Endothelial cell of umbilical vein (primary cell): Measurements from ENCODE around the gene RAB33B. TPM values are rescaled to one million over a fixed set of nuclear protein-coding genes. Genes with fewer than 3 reads are reported as not detected.

ENCODE experiments used
- BruUV-seq: library from RNA; stranded (reverse); fragments of 400-500 nt; replicated peaks from 2 replicates; lab custom pipeline; 2021; lab: Mats Ljungman, UMichigan
- CTCF ChIA-PET: fragments of 300-600, 350-600 bp; sonication (Branson Sonifier 250); formaldehyde crosslinking; loops from one replicate; lab custom pipeline; 2021; ENCODE audit warnings: antibody characterized with exemption, inconsistent platforms; lab: Charles Lee
- POLR2A ChIA-PET: fragments of 300-600, 350-600 bp; sonication (Branson Sonifier 250); formaldehyde crosslinking; loops from one replicate; lab custom pipeline; 2021; ENCODE audit warnings: antibody characterized with exemption, inconsistent platforms; lab: Charles Lee
- DNase-seq: peaks from one replicate; pipeline ENCODE4 v3.0.0-alpha.2; 2011; ENCODE audit warnings: low read depth, low spot score
- FAIRE-seq: peaks from 2 replicates; lab custom pipeline; 2011; peaks lifted over from hg19 to GRCh38; lab: Jason Lieb, UNC
- H2AFZ ChIP-seq: 2 replicates; pipeline ENCODE4 v1.6.0; 2012; ENCODE audit warnings: low read depth, low read length, control low read depth, inconsistent platforms
- H3K27ac ChIP-seq: 2 replicates; pipeline ENCODE4 v1.5.1; 2011; ENCODE audit warnings: low read depth, mild to moderate bottlenecking, control low read depth, low read length, moderate library complexity; ENCODE audit not compliant: insufficient read depth
- H3K27me3 ChIP-seq, 2 experiments: 2 replicates each; pipeline versions ENCODE4 v1.6.0 to v1.6.1; 2011; ENCODE audit warnings: low read length in 2 of 2, mixed read lengths in 1 of 2; ENCODE audit not compliant: control insufficient read depth in 2 of 2, insufficient read depth in 2 of 2
- H3K36me3 ChIP-seq, 2 experiments: 2 replicates in 1 of 2; 3 replicates in 1 of 2; pipeline ENCODE4 v1.5.1; 2011; ENCODE audit warnings: low read length in 2 of 2, mild to moderate bottlenecking in 1 of 2, moderate library complexity in 1 of 2; ENCODE audit not compliant: control insufficient read depth in 2 of 2, insufficient read depth in 2 of 2; ENCODE audit errors: extremely low read depth in 1 of 2
- H3K4me1 ChIP-seq: 3 replicates; pipeline ENCODE4 v1.5.1; 2011; ENCODE audit warnings: mild to moderate bottlenecking, low read length; ENCODE audit not compliant: control insufficient read depth, insufficient read depth; ENCODE audit errors: extremely low read depth
- H3K4me2 ChIP-seq: 2 replicates; pipeline ENCODE4 v1.6.1; 2011; ENCODE audit warnings: low read length, control low read depth, mixed read lengths; ENCODE audit not compliant: insufficient read depth
- H3K4me3 ChIP-seq, 3 experiments: fragments of 200-600 bp in 1 of 3; sonication (generic), shearing (Covaris generic) in 1 of 3; replicated peaks in 1 of 3; 2 replicates each; pipeline ENCODE4 v1.5.1; 2011 to 2016; ENCODE audit warnings: control low read depth in 3 of 3, low read length in 3 of 3, mild to moderate bottlenecking in 2 of 3, inconsistent platforms in 1 of 3, low read depth in 1 of 3, moderate library complexity in 1 of 3; ENCODE audit not compliant: insufficient read depth in 1 of 3
- H3K79me2 ChIP-seq: 2 replicates; pipeline ENCODE4 v1.6.0; 2012; ENCODE audit warnings: low read length, inconsistent platforms; ENCODE audit not compliant: control insufficient read depth, insufficient read depth
- H3K9ac ChIP-seq: replicated peaks from 2 replicates; pipeline ENCODE3; 2011; ENCODE audit warnings: low read length, control low read depth; ENCODE audit not compliant: insufficient read depth; ENCODE audit errors: extremely low read depth
- H3K9me1 ChIP-seq: replicated peaks from 3 replicates; pipeline ENCODE4 v1.6.0; 2011; ENCODE audit warnings: mild to moderate bottlenecking, low read length; ENCODE audit not compliant: control insufficient read depth, insufficient read depth; ENCODE audit errors: extremely low read depth
- H3K9me3 ChIP-seq: replicated peaks from 2 replicates; pipeline ENCODE4 v1.5.1; 2012; ENCODE audit warnings: low read length, inconsistent platforms; ENCODE audit not compliant: control insufficient read depth, insufficient read depth
- H4K20me1 ChIP-seq: replicated peaks from 2 replicates; pipeline ENCODE3; 2011; ENCODE audit warnings: mild to moderate bottlenecking, low read length; ENCODE audit not compliant: control insufficient read depth, insufficient read depth; ENCODE audit errors: extremely low read depth
- EZH2 ChIP-seq: IDR thresholded peaks from 2 replicates; pipeline ENCODE4 v1.6.1; 2012; ENCODE audit warnings: borderline replicate concordance, low read depth, mild to moderate bottlenecking, moderate library complexity, low read length, inconsistent platforms; ENCODE audit not compliant: severe bottlenecking
- FOS ChIP-seq: IDR thresholded peaks from 2 replicates; pipeline ENCODE4 v1.6.1; 2011; ENCODE audit warnings: mild to moderate bottlenecking, low read length, moderate library complexity, borderline replicate concordance; ENCODE audit not compliant: insufficient read depth
- GATA2 ChIP-seq: IDR thresholded peaks from 2 replicates; pipeline ENCODE4 v1.7.0; 2011; ENCODE audit warnings: low read depth, mild to moderate bottlenecking, moderate library complexity, mixed read lengths, low read length; ENCODE audit not compliant: insufficient read length, insufficient read depth
- JUN ChIP-seq: IDR thresholded peaks from 2 replicates; pipeline ENCODE4 v1.6.1; 2011; ENCODE audit warnings: borderline replicate concordance, low read depth; ENCODE audit not compliant: insufficient read length, insufficient read depth
- MYC ChIP-seq: IDR thresholded peaks from one replicate; pipeline ENCODE4 v1.6.1; 2011; ENCODE audit warnings: mild to moderate bottlenecking, low read depth, low read length
- POLR2A ChIP-seq: IDR thresholded peaks from 2 replicates; pipeline ENCODE4 v1.6.1; 2012; ENCODE audit warnings: low read depth, mild to moderate bottlenecking, control low read depth, low read length
- POLR2AphosphoS5 ChIP-seq: IDR thresholded peaks from 2 replicates; pipeline ENCODE4 v1.6.1; 2012; ENCODE audit warnings: low read depth, mild to moderate bottlenecking, control low read depth, low read length, moderate library complexity; ENCODE audit not compliant: insufficient read depth
- dilution Hi-C: fragments of 300-500 bp; cut with MboI; formaldehyde crosslinking; loops from one replicate; pipeline ENCODE4 v1.15.0; 2019; ENCODE audit warnings: low sequenced_read_pairs; ENCODE audit not compliant: extremely low pct_ligation_motif_present
- intact Hi-C: fragments of 100-400 bp; cut with micrococcal nuclease; formaldehyde crosslinking; loops from one replicate; pipeline ENCODE4 v1.10.0; 2022
- polyA plus RNA-seq, 4 experiments: library from polyadenylated mRNA; depleted of rRNA in 3 of 4; stranded (reverse) in 3 of 4; unstranded in 1 of 4; fragments of >200 nt; gene quantifications; 2 replicates each; pipeline versions ENCODE4 v1.2.1 to v1.2.3, GENCODE V29; 2011 to 2012; ENCODE audit warnings: missing spikeins in 1 of 4
- total RNA-seq: library from RNA; stranded (reverse); gene quantifications from 2 replicates; pipeline ENCODE4 v1.2.3, GENCODE V29; 2021
- TF ChIP-seq, protein P1 (sequence below): IDR thresholded peaks from 2 replicates; pipeline ENCODE4 v1.6.1; 2011; ENCODE audit not compliant: insufficient read depth, insufficient read length
- TF ChIP-seq, protein P2 (sequence below), 2 donors: IDR thresholded peaks; 1 replicate in 1 of 2; 2 replicates in 1 of 2; pipeline ENCODE4 v1.5.1; 2011; ENCODE audit warnings: low read length in 2 of 2, mild to moderate bottlenecking in 2 of 2, moderate library complexity in 2 of 2, control low read depth in 1 of 2, inconsistent platforms in 1 of 2, low read depth in 1 of 2; ENCODE audit not compliant: insufficient read depth in 1 of 2; ENCODE audit errors: extremely low read depth in 1 of 2

The RAB33B gene
- total and polyA plus RNA-seq, 2 donors (not counting 3 experiments of a cell fraction or from before 2014, with no cell fraction given), result 7.8 to 14.7 TPM

DNA sequence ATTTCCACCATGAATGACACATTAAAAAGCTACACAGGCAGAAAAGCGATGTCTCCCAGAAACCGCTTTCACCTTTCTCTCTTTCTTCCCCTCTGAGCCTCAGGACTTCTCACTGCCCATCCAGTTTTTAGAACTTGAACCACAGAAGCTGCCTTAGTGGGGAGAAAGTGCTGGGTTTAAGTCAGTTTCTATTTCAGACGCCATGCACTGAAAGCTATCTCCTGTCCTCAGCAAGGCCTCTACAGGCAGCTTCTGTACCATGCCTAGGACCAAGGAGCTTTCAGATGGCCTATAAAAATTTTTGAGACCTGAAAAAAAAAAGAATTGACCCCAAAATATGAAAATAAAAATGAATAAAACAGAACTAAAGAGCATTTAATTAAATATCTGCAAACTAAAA, 34.5 kb downstream of the RAB33B start:
- H3K27me3 ChIP-seq, result no peaks in the 10 kb centered on the region
- dilution Hi-C loops (no loop called here), intact Hi-C loops (no loop called here)
- ChIA-PET POLR2A (no interaction called here), CTCF (interaction anchor here (1.4 kb wide), 1 partner anchor 9 kb away, joined by 9 read pairs; no protein-coding TSS in a partner anchor)
- H3K4me3 ChIP-seq, result no peak overlapping the region
- H3K36me3 ChIP-seq, result no peaks in the 10 kb centered on the region
- H3K79me2 ChIP-seq, result no peaks in the 10 kb centered on the region
- BruUV-seq, result no TSS peak
- peak; percentile 4 for FAIRE-seq
- no peak overlapping the region for H3K4me2 ChIP-seq
- TF ChIP-seq FOS (no peak), GATA2 (no peak), MYC (no peak), POLR2AphosphoS5 (no peak), POLR2A (no peak), JUN (no peak), EZH2 (no peak)
- TF ChIP-seq, protein P1, sequence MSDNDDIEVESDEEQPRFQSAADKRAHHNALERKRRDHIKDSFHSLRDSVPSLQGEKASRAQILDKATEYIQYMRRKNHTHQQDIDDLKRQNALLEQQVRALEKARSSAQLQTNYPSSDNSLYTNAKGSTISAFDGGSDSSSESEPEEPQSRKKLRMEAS, result no peak
- TF ChIP-seq, protein P2, sequence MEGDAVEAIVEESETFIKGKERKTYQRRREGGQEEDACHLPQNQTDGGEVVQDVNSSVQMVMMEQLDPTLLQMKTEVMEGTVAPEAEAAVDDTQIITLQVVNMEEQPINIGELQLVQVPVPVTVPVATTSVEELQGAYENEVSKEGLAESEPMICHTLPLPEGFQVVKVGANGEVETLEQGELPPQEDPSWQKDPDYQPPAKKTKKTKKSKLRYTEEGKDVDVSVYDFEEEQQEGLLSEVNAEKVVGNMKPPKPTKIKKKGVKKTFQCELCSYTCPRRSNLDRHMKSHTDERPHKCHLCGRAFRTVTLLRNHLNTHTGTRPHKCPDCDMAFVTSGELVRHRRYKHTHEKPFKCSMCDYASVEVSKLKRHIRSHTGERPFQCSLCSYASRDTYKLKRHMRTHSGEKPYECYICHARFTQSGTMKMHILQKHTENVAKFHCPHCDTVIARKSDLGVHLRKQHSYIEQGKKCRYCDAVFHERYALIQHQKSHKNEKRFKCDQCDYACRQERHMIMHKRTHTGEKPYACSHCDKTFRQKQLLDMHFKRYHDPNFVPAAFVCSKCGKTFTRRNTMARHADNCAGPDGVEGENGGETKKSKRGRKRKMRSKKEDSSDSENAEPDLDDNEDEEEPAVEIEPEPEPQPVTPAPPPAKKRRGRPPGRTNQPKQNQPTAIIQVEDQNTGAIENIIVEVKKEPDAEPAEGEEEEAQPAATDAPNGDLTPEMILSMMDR (IDR thresholded peaks at IDR 0.05; ENCODE audit: extremely low read depth in 1 of 2, insufficient read depth in 1 of 2, low read depth in 1 of 2, low read length in 2 of 2), result no peak
- no peaks in the 10 kb centered on the region for H4K20me1 ChIP-seq
- H2AFZ ChIP-seq, result no peak overlapping the region
- H3K9me3 ChIP-seq, result no peaks in the 10 kb centered on the region
- H3K4me1 ChIP-seq, result peaks cover 8% of the 10 kb centered on the region
- no peaks in the 10 kb centered on the region for H3K9me1 ChIP-seq
- H3K27ac ChIP-seq, result no peak overlapping the region
- H3K9ac ChIP-seq, result no peak overlapping the region
- DNase-seq, result no peak
